ENCODE measurements around the gene COL4A4. TPM values are rescaled to one million over a fixed set of nuclear protein-coding genes. Genes with fewer than 3 reads are reported as not detected.
"Not testable (repeated sequence)": the region's sequence is repeated elsewhere in the genome, so short reads cannot be mapped to it uniquely, and the experiment has no call there.

The COL4A4 gene
- total RNA-seq, 1 donor from 2014 or later: 24.3 TPM

DNA sequence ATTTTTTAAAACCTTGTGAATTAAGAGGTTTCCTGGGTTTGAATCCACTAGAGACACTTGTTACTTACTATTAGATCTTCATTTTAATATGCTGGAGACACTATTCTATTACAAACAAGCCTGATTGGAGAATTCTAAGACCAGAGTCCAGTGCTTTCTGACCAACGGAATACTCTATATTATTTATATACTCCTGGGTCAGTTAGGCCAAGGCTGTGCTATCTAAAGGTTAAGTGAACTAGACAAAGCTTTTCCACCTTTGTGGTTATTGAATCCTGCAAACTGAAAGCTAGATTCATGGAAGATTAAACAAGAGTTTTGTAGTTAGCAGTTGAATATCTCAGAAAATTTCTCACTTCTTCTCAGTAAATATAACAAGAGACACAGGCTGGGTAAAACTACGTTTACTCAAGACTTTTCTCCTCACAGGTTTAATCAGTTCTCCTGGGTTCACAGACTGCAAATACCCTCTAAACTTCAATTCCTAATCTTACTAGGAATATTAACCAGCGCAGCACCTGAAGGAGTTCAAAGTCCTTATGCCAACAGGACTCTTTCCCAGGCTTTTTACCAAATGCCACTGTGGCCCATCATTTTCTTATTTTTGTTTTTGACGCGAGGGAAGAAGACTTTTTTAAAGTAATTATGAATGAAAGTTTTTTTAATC lies 66.4 kb downstream of the COL4A4 start:
- no peak for DNase-seq
- intact Hi-C loops (cut with DNase I): no loop called here
- TF ChIP-seq, protein P1, sequence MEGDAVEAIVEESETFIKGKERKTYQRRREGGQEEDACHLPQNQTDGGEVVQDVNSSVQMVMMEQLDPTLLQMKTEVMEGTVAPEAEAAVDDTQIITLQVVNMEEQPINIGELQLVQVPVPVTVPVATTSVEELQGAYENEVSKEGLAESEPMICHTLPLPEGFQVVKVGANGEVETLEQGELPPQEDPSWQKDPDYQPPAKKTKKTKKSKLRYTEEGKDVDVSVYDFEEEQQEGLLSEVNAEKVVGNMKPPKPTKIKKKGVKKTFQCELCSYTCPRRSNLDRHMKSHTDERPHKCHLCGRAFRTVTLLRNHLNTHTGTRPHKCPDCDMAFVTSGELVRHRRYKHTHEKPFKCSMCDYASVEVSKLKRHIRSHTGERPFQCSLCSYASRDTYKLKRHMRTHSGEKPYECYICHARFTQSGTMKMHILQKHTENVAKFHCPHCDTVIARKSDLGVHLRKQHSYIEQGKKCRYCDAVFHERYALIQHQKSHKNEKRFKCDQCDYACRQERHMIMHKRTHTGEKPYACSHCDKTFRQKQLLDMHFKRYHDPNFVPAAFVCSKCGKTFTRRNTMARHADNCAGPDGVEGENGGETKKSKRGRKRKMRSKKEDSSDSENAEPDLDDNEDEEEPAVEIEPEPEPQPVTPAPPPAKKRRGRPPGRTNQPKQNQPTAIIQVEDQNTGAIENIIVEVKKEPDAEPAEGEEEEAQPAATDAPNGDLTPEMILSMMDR (IDR thresholded peaks at IDR 0.05): no peak

DNA sequence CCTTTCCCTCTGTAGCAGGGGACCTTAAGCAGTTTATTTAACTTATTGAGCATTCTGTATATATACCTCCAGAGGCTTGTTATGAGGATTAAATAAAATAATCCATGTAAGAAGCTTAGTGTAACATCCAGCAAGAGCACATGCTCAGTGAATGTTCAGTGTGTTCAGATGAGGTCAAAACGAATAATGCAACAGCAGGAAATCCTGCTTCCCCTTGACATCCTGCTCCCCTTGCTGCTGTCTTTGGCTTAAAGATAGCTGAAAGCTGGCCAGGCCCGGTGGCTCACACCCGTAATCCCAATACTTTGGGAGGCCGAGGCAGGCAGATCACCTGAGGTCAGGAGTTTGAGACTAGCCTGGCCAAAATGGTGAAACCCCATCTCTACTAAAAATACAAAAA lies 68.7 kb downstream of the COL4A4 start:
- Histone ChIP-seq H3K36me3 (peaks cover 3% of the 10 kb centered on the region), H3K4me3 (no peak overlapping the region), H3K27ac (no peak overlapping the region), H3K9me3 (no peaks in the 10 kb centered on the region), H3K4me1 (no peaks in the 10 kb centered on the region), H3K27me3 (ENCODE audit: low read depth) (no peaks in the 10 kb centered on the region)
- intact Hi-C loops (cut with DNase I): no loop called here
- ATAC-seq (no peak), DNase-seq (no peak)
- TF ChIP-seq, protein P1 (IDR thresholded peaks at IDR 0.05): no peak

More for the DNA sequence above, 66.4 kb downstream of the COL4A4 start:
- Histone ChIP-seq H3K4me1 (no peaks in the 10 kb centered on the region), H3K9me3 (no peaks in the 10 kb centered on the region), H3K27me3 (ENCODE audit: low read depth) (no peaks in the 10 kb centered on the region), H3K36me3 (peaks cover 3% of the 10 kb centered on the region), H3K27ac (no peak overlapping the region), H3K4me3 (no peak overlapping the region)
- no peak for ATAC-seq

DNA sequence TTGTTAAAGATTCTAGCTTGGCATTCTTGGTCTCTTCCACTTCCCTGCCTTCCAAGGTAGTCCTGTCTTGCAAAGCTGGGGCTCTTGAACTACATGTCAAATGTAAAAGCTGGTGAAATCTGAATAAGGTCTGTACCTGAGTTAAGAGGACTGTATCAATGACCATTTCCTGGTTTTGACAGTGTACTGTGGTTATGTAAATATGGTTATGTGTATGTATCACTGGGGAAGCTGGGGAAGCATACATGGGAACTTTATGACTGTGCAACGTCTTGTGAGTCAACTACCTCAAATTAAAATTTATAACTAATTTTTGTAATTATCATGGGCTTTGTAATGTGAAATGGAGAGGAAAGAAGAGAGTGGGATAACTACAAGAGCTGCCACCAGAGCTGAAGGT lies 81.7 kb downstream of the COL4A4 start:
- H3K9me3 ChIP-seq: no peaks in the 10 kb centered on the region
- TF ChIP-seq, protein P1 (IDR thresholded peaks at IDR 0.05): no peak
- intact Hi-C loops (cut with DNase I): no loop called here
- no peak for DNase-seq
- H3K4me3 ChIP-seq: no peak overlapping the region
- H3K36me3 ChIP-seq: peaks cover 5% of the 10 kb centered on the region
- H3K27me3 ChIP-seq (ENCODE audit: low read depth): no peaks in the 10 kb centered on the region
- H3K4me1 ChIP-seq: no peaks in the 10 kb centered on the region
- ATAC-seq: no peak
- no peak overlapping the region for H3K27ac ChIP-seq

GRCh38 chr2:227079726-227080125 lies 84.3 kb downstream of the COL4A4 start:
- H3K27me3 ChIP-seq (ENCODE audit: low read depth): no peaks in the 10 kb centered on the region
- H3K4me1 ChIP-seq: no peaks in the 10 kb centered on the region
- intact Hi-C loops (cut with DNase I): no loop called here
- H3K27ac ChIP-seq: no peak overlapping the region
- TF ChIP-seq, protein P1 (IDR thresholded peaks at IDR 0.05): no peak
- H3K4me3 ChIP-seq: no peak overlapping the region
- H3K36me3 ChIP-seq: peaks cover 5% of the 10 kb centered on the region
- DNase-seq: no peak
- H3K9me3 ChIP-seq: no peaks in the 10 kb centered on the region
- no peak for ATAC-seq

DNA sequence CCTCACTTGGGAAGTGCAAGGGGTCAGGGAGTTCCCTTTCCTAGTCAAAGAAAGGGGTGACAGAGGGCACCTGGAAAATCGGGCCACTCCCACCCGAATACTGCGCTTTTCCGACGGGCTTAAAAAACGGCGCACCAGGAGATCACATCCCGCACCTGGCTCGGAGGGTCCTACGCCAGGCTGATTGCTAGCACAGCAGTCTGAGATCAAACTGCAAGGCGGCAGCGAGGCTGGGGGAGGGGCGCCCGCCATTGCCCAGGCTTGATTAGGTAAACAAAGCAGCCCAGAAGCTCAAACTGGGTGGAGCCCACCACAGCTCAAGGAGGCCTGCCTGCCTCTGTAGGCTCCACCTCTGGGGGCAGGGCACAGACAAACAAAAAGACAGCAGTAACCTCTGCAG lies 98.9 kb downstream of the COL4A4 start:
- H3K36me3 ChIP-seq; H3K4me3 ChIP-seq; H3K9me3 ChIP-seq; H3K27ac ChIP-seq; ATAC-seq; DNase-seq; H3K4me1 ChIP-seq; intact Hi-C loops (cut with DNase I); H3K27me3 ChIP-seq (ENCODE audit: low read depth): not testable (repeated sequence)

DNA sequence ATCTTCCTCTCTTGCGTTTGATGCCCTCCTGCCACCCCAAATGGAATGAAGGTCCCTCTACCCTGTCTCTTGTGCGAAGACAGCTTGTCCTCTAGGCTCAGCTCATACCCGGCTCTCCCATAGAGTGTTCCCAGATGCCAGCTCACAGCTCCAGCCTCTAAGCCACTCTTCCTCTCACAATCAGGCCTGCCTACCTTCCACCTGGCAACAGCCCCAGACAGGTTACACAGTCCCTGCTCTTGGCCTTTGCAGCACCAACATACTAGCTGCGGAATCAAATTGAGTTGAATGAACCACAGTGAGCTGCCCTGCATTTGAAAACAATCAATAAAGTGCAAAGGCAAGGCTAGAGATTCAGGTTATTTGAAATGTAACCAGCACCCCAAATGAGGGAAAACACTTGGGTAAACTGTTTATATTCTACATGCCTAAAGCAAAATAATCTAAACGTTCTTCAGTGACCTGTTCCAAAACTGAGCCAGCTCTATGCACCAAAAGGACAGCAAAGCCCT lies 105.1 kb downstream of the COL4A4 start:
- Histone ChIP-seq H3K4me3 (no peak overlapping the region), H3K27ac (no peak overlapping the region), H3K9me3 (no peaks in the 10 kb centered on the region), H3K36me3 (peaks cover 15% of the 10 kb centered on the region), H3K27me3 (ENCODE audit: low read depth) (no peaks in the 10 kb centered on the region), H3K4me1 (no peaks in the 10 kb centered on the region)
- TF ChIP-seq, protein P1 (IDR thresholded peaks at IDR 0.05): no peak
- ATAC-seq (no peak), DNase-seq (no peak)
- intact Hi-C loops (cut with DNase I): no loop called here

Measured in lower lobe of right lung (tissue), 2 donors.